CD4-positive, alpha-beta memory T cell (primary cell): ENCODE results near the gene C1QTNF5. TPM values are rescaled to one million over a fixed set of nuclear protein-coding genes. Genes with fewer than 3 reads are reported as not detected.
A peak's percentile ranks its signal among the peaks of the same experiment; 100 is the strongest.

Experiments
- CTCF ChIA-PET: fragments of 350-600 bp; sonication (Branson Sonifier 250); formaldehyde crosslinking; loops from one replicate; lab custom pipeline; 2021; ENCODE audit warnings: inconsistent platforms; ENCODE audit not compliant: partially characterized antibody; lab: Charles Lee
- POLR2A ChIA-PET: fragments of 350-600 bp; sonication (Branson Sonifier 250); formaldehyde crosslinking; loops from one replicate; lab custom pipeline; 2021; ENCODE audit not compliant: partially characterized antibody; lab: Charles Lee
- DNase-seq, 5 donors: peaks; one replicate each; pipeline versions ENCODE4 v3.0.0 to v3.0.0-alpha.2; 2020 to 2022; ENCODE audit warnings: mixed read lengths in 1 of 5
- H3K27ac ChIP-seq: one replicate; pipeline ENCODE4 v1.7.0; 2013; ENCODE audit warnings: low read depth, low read length
- H3K27me3 ChIP-seq: 2 replicates; pipeline ENCODE4 v1.7.0; 2013; ENCODE audit warnings: mild to moderate bottlenecking, low read length, moderate library complexity; ENCODE audit not compliant: insufficient read depth
- H3K36me3 ChIP-seq: 2 replicates; pipeline ENCODE4 v1.7.0; 2013; ENCODE audit warnings: mild to moderate bottlenecking, low read length, moderate library complexity; ENCODE audit not compliant: insufficient read depth
- H3K4me1 ChIP-seq: 2 replicates; pipeline ENCODE4 v1.7.0; 2013; ENCODE audit warnings: mild to moderate bottlenecking, low read length, moderate library complexity; ENCODE audit not compliant: insufficient read depth
- H3K4me3 ChIP-seq, 2 donors: one replicate each; pipeline ENCODE4 v1.7.0; 2013; ENCODE audit warnings: low read length in 2 of 2, mild to moderate bottlenecking in 1 of 2
- H3K9me3 ChIP-seq, 2 donors: one replicate each; pipeline ENCODE4 v1.7.0; 2013; ENCODE audit warnings: low read length in 2 of 2, control low read depth in 1 of 2; ENCODE audit not compliant: control insufficient read depth in 1 of 2
- H3K27ac Mint-ChIP-seq, 7 donors: one replicate each; pipeline ENCODE4 v1.8.0; 2020 to 2021; ENCODE audit warnings: mixed read lengths in 7 of 7, mild to moderate bottlenecking in 6 of 7, inconsistent platforms in 3 of 7, moderate library complexity in 3 of 7
- H3K27me3 Mint-ChIP-seq, 2 donors: one replicate each; pipeline ENCODE4 v1.8.0; 2020 to 2021; ENCODE audit warnings: mixed read lengths in 2 of 2
- H3K36me3 Mint-ChIP-seq, 2 donors: one replicate each; pipeline ENCODE4 v1.8.0; 2020 to 2021; ENCODE audit warnings: mixed read lengths in 2 of 2, inconsistent platforms in 1 of 2, mild to moderate bottlenecking in 1 of 2
- H3K4me1 Mint-ChIP-seq, 4 donors: one replicate each; pipeline ENCODE4 v1.8.0; 2020 to 2021; ENCODE audit warnings: mixed read lengths in 4 of 4, mild to moderate bottlenecking in 1 of 4
- H3K4me3 Mint-ChIP-seq, 8 donors: one replicate each; pipeline ENCODE4 v1.8.0; 2020 to 2021; ENCODE audit warnings: mixed read lengths in 8 of 8, mild to moderate bottlenecking in 7 of 8, moderate library complexity in 6 of 8, inconsistent platforms in 3 of 8
- H3K9me3 Mint-ChIP-seq, 8 donors: one replicate each; pipeline ENCODE4 v1.8.0; 2020 to 2021; ENCODE audit warnings: mixed read lengths in 8 of 8, mild to moderate bottlenecking in 5 of 8, inconsistent platforms in 3 of 8, moderate library complexity in 1 of 8
- intact Hi-C: fragments of 100-400 bp; cut with micrococcal nuclease; formaldehyde crosslinking; loops from one replicate; pipeline ENCODE4 v1.15.1; 2023
- polyA plus RNA-seq, 2 donors: library from polyadenylated mRNA; unstranded; fragments of 300-500 nt; fragmentation: Illumina TruSeq; gene quantifications; one replicate each; pipeline ENCODE4 v1.2.3, GENCODE V29; 2021
- total RNA-seq, 2 experiments: library from RNA; stranded (reverse); gene quantifications; one replicate each; pipeline ENCODE4 v1.2.3, GENCODE V29; 2021

Gene C1QTNF5
- total and polyA plus RNA-seq, 4 experiments from 2014 or later, result not detected

DNA sequence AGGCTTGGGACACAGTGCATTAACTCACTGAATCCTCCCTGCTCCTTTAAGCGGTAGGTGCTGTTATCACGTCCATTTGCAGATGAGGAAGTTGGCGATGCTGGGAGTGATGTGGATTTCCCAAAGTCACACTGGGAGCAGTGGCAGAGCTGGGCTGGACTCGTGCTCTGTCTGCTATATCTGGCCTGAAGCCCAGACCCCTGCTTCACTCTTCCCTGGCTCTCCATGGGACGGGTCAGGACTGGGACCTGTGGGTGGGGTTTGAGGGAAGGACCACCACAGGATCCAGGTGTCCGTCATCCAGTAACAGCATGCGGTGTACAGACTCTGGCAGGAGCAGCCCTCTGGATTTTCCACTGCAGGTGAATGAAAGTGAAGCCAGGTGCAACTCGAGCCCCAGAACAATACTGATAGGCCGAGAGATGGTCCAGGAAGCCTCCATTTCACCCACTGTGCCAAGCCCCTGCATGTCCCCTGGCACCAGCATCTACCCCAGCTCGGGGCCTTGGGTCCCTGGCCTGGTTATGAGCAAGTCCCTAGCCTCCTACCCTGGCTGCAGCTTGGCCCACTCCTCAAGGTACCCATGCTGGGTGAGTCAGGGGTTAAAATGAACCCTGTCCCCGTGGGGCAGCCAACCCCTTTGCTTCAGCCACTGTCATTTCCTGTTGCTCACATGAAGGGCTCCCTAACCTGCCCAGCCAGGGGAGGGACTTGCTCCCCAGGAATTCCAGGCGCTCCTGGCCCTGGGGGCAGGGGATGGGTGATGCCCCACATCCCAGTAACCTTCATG lies 36.6 kb upstream of the C1QTNF5 start:
- no peaks in the 10 kb centered on the region for H3K36me3 Mint-ChIP-seq
- intact Hi-C loops, result no loop called here
- H3K4me3 Mint-ChIP-seq, result no peak overlapping the region
- no peak for DNase-seq
- CTCF ChIA-PET, result interaction anchor here (1.1 to 13.9 kb wide), 2 partner anchors 20 to 21 kb away, joined by 3 to 179 read pairs; no protein-coding TSS in a partner anchor
- no peaks in the 10 kb centered on the region for H3K27me3 ChIP-seq
- peak overlapping the region in 2 of 7 donors; percentile 24 to 35 for H3K27ac Mint-ChIP-seq
- peaks cover 10 to 15% (median 11%) of the 10 kb centered on the region in 4 donors for H3K4me1 Mint-ChIP-seq
- no peak overlapping the region for H3K4me3 ChIP-seq
- H3K9me3 ChIP-seq, result no peaks in the 10 kb centered on the region
- POLR2A ChIA-PET, result interaction anchor here (1.4 kb wide), 1 partner anchor 39 kb away, joined by 3 read pairs; no protein-coding TSS in a partner anchor
- no peaks in the 10 kb centered on the region for H3K36me3 ChIP-seq
- no peak overlapping the region for H3K27ac ChIP-seq
- H3K9me3 Mint-ChIP-seq, result no peaks in the 10 kb centered on the region
- peaks cover 0 to 3% of the 10 kb centered on the region in 2 donors for H3K27me3 Mint-ChIP-seq
- peaks cover 26% of the 10 kb centered on the region for H3K4me1 ChIP-seq

- Histone ChIP-seq H3K36me3 (no peaks in the 10 kb centered on the region), H3K4me3 (no peak overlapping the region), H3K27ac (no peak overlapping the region), H3K4me1 (peaks cover 19% of the 10 kb centered on the region), H3K27me3 (no peaks in the 10 kb centered on the region), H3K9me3 (no peaks in the 10 kb centered on the region)
- ChIA-PET POLR2A (interaction anchor here (1.4 kb wide), 1 partner anchor 38 kb away, joined by 3 read pairs; no protein-coding TSS in a partner anchor), CTCF (interaction anchor here (1.1 to 13.9 kb wide), 4 partner anchors 19 to 54 kb away, joined by 3 to 179 read pairs (median 9); no protein-coding TSS in a partner anchor)
- H3K27ac Mint-ChIP-seq, result peak overlapping the region in 1 of 7 donors; percentile 8
- H3K9me3 Mint-ChIP-seq, result no peaks in the 10 kb centered on the region
- H3K4me3 Mint-ChIP-seq, result no peak overlapping the region
- H3K36me3 Mint-ChIP-seq, result no peaks in the 10 kb centered on the region
- no peak for DNase-seq
- H3K27me3 Mint-ChIP-seq, result no peaks in the 10 kb centered on the region
- H3K4me1 Mint-ChIP-seq, result peaks cover 7 to 15% (median 10%) of the 10 kb centered on the region in 4 donors
- intact Hi-C loops, result no loop called here
Measured at GRCh38 chr11:119376197-119376847, 35.6 kb upstream of the C1QTNF5 start.

- Mint-ChIP-seq H3K27me3 (no peaks in the 10 kb centered on the region), H3K4me3 (no peak overlapping the region), H3K4me1 (peaks cover 3 to 13% (median 8%) of the 10 kb centered on the region in 4 donors), H3K36me3 (no peaks in the 10 kb centered on the region), H3K9me3 (no peaks in the 10 kb centered on the region), H3K27ac (peak overlapping the region in 1 of 7 donors; percentile 53)
- no peak for DNase-seq
- no peaks in the 10 kb centered on the region for H3K36me3 ChIP-seq
- H3K27ac ChIP-seq, result no peak overlapping the region
- no peak overlapping the region for H3K4me3 ChIP-seq
- POLR2A ChIA-PET, result no interaction called here
- CTCF ChIA-PET, result interaction anchor here (0.9 to 13.9 kb wide), 7 partner anchors 11 to 53 kb away, joined by 3 to 179 read pairs (median 9); no protein-coding TSS in a partner anchor
- intact Hi-C loops, result no loop called here
- H3K27me3 ChIP-seq, result no peaks in the 10 kb centered on the region
- no peaks in the 10 kb centered on the region for H3K9me3 ChIP-seq
- H3K4me1 ChIP-seq, result peaks cover 19% of the 10 kb centered on the region
Measured at GRCh38 chr11:119375337-119376196, 34.9 kb upstream of the C1QTNF5 start.

GRCh38 chr11:119374632-119375336 lies 34.1 kb upstream of the C1QTNF5 start:
- no peak overlapping the region for H3K27ac Mint-ChIP-seq
- CTCF ChIA-PET, result interaction anchor here (0.6 to 13.9 kb wide), 9 partner anchors 10 to 178 kb away, joined by 3 to 179 read pairs (median 9); no protein-coding TSS in a partner anchor
- Histone ChIP-seq H3K4me1 (peaks cover 24% of the 10 kb centered on the region), H3K36me3 (no peaks in the 10 kb centered on the region), H3K27ac (no peak overlapping the region), H3K9me3 (no peaks in the 10 kb centered on the region), H3K4me3 (no peak overlapping the region), H3K27me3 (no peaks in the 10 kb centered on the region)
- no peak overlapping the region for H3K4me3 Mint-ChIP-seq
- H3K36me3 Mint-ChIP-seq, result no peaks in the 10 kb centered on the region
- H3K9me3 Mint-ChIP-seq, result no peaks in the 10 kb centered on the region
- no peak for DNase-seq
- POLR2A ChIA-PET, result no interaction called here
- intact Hi-C loops, result loop anchor here (1.0 kb wide), 1 partner anchor 18 kb away; no protein-coding TSS in a partner anchor
- H3K27me3 Mint-ChIP-seq, result peaks cover 0 to 7% of the 10 kb centered on the region in 2 donors
- H3K4me1 Mint-ChIP-seq, result peaks cover 7 to 20% (median 13%) of the 10 kb centered on the region in 4 donors

DNA sequence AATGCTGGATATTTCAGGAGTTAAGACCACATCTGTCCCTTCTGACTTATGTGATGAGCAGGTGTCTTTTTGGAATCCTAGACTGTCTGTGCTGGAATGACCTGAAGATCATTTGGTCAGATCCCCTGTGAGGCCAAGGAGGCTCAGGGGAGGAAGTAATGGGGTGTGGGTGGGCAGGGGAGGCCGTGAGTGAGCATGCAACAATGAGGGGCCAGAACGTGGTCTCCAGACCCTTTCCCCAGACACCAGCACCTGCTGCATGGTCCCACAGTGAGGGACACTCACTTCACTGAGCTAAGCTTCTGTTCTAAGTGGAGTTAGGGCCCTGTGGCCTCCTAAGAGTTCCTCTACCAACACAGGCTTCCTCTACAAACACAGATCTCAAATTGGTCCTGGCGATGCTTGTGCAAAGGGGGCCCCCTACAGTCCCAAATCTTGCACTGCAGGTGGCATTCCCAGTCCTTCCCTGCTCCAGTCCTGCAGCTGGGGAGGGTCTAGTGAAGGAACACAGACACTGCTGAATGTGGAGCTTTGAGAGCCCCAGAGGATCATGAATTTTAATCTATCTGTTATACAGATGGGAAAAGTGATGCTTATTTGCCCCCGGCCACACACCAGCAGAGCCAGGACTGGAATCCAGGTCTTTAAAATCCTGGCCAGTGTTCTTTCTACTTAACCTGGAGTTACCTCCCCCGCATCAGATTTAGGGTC lies 33.4 kb upstream of the C1QTNF5 start:
- ChIA-PET CTCF (interaction anchor here (1.1 to 13.9 kb wide), 8 partner anchors 13 to 177 kb away, joined by 3 to 179 read pairs (median 7); no protein-coding TSS in a partner anchor), POLR2A (no interaction called here)
- Mint-ChIP-seq H3K27me3 (peaks cover 0 to 12% of the 10 kb centered on the region in 2 donors), H3K4me1 (peaks cover 7 to 20% (median 13%) of the 10 kb centered on the region in 4 donors), H3K9me3 (no peaks in the 10 kb centered on the region), H3K4me3 (peak overlapping the region in 1 of 8 donors; percentile 23), H3K27ac (peak overlapping the region in 3 of 7 donors; percentile 29 to 43 (median 29)), H3K36me3 (no peaks in the 10 kb centered on the region)
- Histone ChIP-seq H3K27me3 (no peaks in the 10 kb centered on the region), H3K9me3 (no peaks in the 10 kb centered on the region), H3K4me1 (peaks cover 24% of the 10 kb centered on the region), H3K4me3 (no peak overlapping the region), H3K27ac (no peak overlapping the region), H3K36me3 (no peaks in the 10 kb centered on the region)
- DNase-seq, result peak in 3 of 5 donors; percentile 28 to 41 (median 33)
- intact Hi-C loops, result loop anchor here (1.0 kb wide), 1 partner anchor 18 kb away; no protein-coding TSS in a partner anchor
